HFFc6 (cell line): ENCODE results near the gene COL5A2. TPM values are rescaled to one million over a fixed set of nuclear protein-coding genes. Genes with fewer than 3 reads are reported as not detected.

Experiments
- DNase-seq: peaks from one replicate; pipeline ENCODE4 v3.0.0-alpha.2; 2018
- H3K27ac Mint-ChIP-seq: 2 replicates; pipeline ENCODE4 v1.8.0; 2020; ENCODE audit warnings: mild to moderate bottlenecking, mixed read lengths
- H3K27me3 Mint-ChIP-seq: 2 replicates; pipeline ENCODE4 v1.8.0; 2021; ENCODE audit warnings: mild to moderate bottlenecking, moderate library complexity, mixed read lengths; ENCODE audit not compliant: insufficient read depth
- H3K36me3 Mint-ChIP-seq: 2 replicates; pipeline ENCODE4 v1.8.0; 2021; ENCODE audit warnings: low read depth, mixed read lengths
- H3K4me1 Mint-ChIP-seq: 2 replicates; pipeline ENCODE4 v1.8.0; 2020; ENCODE audit warnings: low read depth, mixed read lengths
- H3K4me3 Mint-ChIP-seq: 2 replicates; pipeline ENCODE4 v1.8.0; 2020; ENCODE audit warnings: mild to moderate bottlenecking, moderate library complexity, mixed read lengths
- H3K9me3 Mint-ChIP-seq: 2 replicates; pipeline ENCODE4 v1.8.0; 2020; ENCODE audit warnings: mild to moderate bottlenecking, mixed read lengths
- total RNA-seq, 6 experiments: library from RNA; stranded (reverse); fragmentation: NEBNext Ultra II Directional; extraction: Animal tissue kit (Norgen Biotek cat#: 25700); gene quantifications; 2 replicates in 1 of 6; 3 replicates in 5 of 6; pipeline ENCODE4 v1.2.3, GENCODE V29; 2021
- TF ChIP-seq, protein P1 (sequence below): fragments of 200-600 bp; sonication (generic); IDR thresholded peaks from 2 replicates; pipeline ENCODE4 v1.5.0; 2021; ENCODE audit warnings: antibody characterized with exemption, mild to moderate bottlenecking

COL5A2 gene
- total RNA-seq, 6 experiments from 2014 or later = 265 to 388 (median 303) TPM

DNA sequence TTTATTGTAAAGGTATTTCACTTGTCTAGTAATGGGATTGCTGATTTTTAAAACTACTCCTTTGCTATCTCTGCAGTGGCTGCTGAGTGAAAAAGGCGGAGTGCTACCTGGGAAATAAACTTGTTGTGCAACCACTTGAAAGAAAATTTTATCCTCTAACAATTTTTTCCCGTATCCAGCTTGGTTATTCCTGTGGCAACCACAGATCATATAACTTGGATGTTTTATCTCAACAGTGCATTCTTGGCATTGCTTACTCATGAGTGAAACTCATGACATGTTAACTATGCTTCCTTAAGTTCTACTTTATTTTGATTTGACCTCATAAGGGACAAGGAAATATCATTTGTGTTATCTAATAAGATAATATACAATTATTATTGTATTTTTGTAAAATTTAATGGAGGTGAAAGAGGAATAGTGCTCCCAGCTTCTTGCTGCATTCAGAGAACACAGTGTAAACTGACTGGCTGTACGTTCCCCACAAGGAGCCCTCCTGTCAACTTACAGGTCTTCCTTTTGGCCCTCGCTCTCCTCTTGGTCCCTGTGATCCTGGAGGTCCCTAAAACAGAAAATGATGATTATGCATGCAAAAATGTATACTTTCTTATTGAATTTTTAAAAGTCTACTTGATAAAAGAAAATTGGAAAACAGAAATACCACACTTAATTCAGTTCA, 82.7 kb downstream of the COL5A2 start:
- Mint-ChIP-seq H3K4me1 (peaks cover 83% of the 10 kb centered on the region), H3K27me3 (peaks cover 2% of the 10 kb centered on the region), H3K27ac (peak overlapping the region; percentile 78), H3K36me3 (peaks cover 55% of the 10 kb centered on the region), H3K9me3 (no peaks in the 10 kb centered on the region), H3K4me3 (peak overlapping the region; percentile 61)
- TF ChIP-seq, protein P1, sequence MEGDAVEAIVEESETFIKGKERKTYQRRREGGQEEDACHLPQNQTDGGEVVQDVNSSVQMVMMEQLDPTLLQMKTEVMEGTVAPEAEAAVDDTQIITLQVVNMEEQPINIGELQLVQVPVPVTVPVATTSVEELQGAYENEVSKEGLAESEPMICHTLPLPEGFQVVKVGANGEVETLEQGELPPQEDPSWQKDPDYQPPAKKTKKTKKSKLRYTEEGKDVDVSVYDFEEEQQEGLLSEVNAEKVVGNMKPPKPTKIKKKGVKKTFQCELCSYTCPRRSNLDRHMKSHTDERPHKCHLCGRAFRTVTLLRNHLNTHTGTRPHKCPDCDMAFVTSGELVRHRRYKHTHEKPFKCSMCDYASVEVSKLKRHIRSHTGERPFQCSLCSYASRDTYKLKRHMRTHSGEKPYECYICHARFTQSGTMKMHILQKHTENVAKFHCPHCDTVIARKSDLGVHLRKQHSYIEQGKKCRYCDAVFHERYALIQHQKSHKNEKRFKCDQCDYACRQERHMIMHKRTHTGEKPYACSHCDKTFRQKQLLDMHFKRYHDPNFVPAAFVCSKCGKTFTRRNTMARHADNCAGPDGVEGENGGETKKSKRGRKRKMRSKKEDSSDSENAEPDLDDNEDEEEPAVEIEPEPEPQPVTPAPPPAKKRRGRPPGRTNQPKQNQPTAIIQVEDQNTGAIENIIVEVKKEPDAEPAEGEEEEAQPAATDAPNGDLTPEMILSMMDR = no peak
- peak; percentile 88 for DNase-seq

DNA sequence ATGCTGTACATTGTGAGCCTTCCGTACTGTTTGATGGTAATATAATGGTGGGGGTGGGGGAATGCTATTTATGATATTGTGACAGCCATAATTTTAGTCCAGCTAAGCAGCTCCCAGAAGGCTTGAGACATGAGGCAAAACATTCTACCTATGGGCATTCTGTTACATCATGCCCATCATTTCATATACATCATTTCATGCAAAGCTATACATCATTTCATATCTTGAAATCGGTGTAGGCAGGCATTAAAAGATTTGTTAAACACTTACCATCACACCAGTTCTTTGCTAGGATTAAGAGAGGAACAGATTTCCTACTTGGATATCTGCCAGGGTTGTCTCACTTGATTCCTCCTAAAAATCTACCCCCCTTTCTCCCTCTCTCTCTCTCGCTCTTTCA, 84.5 kb downstream of the COL5A2 start:
- no peak for DNase-seq
- no peaks in the 10 kb centered on the region for H3K9me3 Mint-ChIP-seq

DNA sequence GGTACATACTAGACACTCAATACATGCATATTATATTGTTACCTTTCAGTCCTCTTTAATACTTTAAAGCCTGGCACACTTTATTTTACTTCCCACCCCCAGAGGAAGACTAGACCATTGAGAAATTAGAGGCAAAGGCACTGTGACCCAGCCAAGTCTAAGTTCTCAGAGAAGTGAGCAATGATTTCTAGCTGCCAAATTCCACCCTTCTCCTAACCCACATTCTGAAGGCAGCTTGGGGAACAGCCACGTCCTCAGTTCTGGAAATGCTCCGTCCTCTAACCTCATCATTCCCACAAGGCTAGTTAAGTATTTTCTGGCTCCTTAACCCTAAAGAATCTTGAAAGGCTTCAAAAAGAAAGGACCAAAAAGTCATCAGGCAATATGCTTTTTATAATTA, 86.6 kb downstream of the COL5A2 start:
- peak; percentile 33 for DNase-seq
- Mint-ChIP-seq H3K4me3 (peak overlapping the region; percentile 43), H3K4me1 (peaks cover 100% of the 10 kb centered on the region), H3K9me3 (no peaks in the 10 kb centered on the region), H3K36me3 (peaks cover 75% of the 10 kb centered on the region), H3K27me3 (peaks cover 2% of the 10 kb centered on the region), H3K27ac (peak overlapping the region; percentile 83)
- TF ChIP-seq, protein P1 = no peak

More for the DNA sequence above, 84.5 kb downstream of the COL5A2 start:
- peaks cover 2% of the 10 kb centered on the region for H3K27me3 Mint-ChIP-seq
- peak overlapping the region; percentile 53 for H3K27ac Mint-ChIP-seq
- peaks cover 89% of the 10 kb centered on the region for H3K4me1 Mint-ChIP-seq
- H3K36me3 Mint-ChIP-seq = peaks cover 58% of the 10 kb centered on the region
- TF ChIP-seq, protein P1 = no peak
- no peak overlapping the region for H3K4me3 Mint-ChIP-seq

DNA sequence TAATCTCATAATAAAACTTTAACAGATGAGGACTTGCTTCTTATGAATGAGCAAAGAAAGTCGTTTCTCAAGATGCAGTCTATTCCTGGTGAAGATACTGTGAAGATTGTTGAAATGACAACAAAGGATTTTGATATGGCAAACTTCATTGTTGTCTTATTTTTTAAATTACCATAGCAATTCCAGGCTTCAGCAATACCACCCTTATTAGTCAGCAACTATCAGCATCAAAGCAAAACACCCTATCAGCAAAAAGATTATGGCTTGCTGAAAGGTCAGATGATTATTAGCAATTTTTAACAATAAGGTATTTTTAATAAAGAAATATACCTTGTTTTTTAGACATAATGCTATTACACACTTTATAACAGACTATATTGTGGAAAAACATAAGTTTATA, 88.3 kb downstream of the COL5A2 start:
- H3K36me3 Mint-ChIP-seq = peaks cover 80% of the 10 kb centered on the region
- H3K4me1 Mint-ChIP-seq = peaks cover 100% of the 10 kb centered on the region
- TF ChIP-seq, protein P1 = no peak
- no peaks in the 10 kb centered on the region for H3K9me3 Mint-ChIP-seq
- DNase-seq = peak; percentile 60
- H3K4me3 Mint-ChIP-seq = no peak overlapping the region
- peak overlapping the region; percentile 83 for H3K27ac Mint-ChIP-seq
- H3K27me3 Mint-ChIP-seq = peaks cover 2% of the 10 kb centered on the region

DNA sequence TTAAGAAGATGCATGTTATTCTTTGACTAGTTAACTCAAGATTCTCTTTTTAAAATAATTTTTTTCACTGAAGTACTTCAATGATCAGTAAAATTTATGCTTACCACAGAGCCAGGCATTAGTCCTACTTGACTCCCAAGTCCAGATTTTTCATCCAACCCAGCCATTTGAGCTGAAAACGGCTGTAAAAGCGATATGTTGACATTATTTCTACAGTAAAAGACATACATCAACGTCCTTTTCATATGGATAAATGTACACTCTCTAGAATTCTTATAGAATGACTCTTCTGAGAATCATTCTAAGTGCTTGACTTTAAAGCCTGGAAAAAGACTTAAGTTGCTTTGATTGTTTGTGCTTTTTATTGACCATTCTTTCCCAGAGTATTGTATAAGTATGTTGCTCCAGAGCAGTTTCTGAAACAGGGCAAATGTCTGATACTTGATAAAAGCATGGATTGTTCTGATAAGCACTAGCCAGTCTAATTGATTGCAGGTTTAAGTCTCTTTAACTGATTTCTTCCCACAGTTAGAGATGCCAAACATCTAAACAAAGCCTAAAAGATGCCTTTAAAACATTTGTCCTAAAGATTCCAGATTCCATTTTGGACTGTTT, 90.9 kb downstream of the COL5A2 start:
- peak overlapping the region; percentile 82 for H3K27ac Mint-ChIP-seq

More for the DNA sequence above, 90.9 kb downstream of the COL5A2 start:
- Mint-ChIP-seq H3K27me3 (no peaks in the 10 kb centered on the region; the same call in 1 of the 2 replicates), H3K4me1 (peaks cover 96% of the 10 kb centered on the region), H3K4me3 (peak overlapping the region; percentile 26; the same call in 1 of the 2 replicates), H3K36me3 (peaks cover 86% of the 10 kb centered on the region), H3K9me3 (no peaks in the 10 kb centered on the region)
- TF ChIP-seq, protein P1 = no peak
- no peak for DNase-seq
